GM12878 (cell line): ENCODE measurements around the gene RANBP9. TPM values are rescaled to one million over a fixed set of nuclear protein-coding genes. Genes with fewer than 3 reads are reported as not detected.

Experiments
- ATAC-seq: fragments of 200-7000 bp; cut with Tn5 transposase; 3 replicates; pipeline ENCODE4 v1.9.1; 2020; ENCODE audit warnings: mild to moderate bottlenecking, moderate library complexity
- BruUV-seq: library from RNA; stranded (reverse); fragments of 400-500 nt; replicated peaks from 2 replicates; lab custom pipeline; 2021; lab: Mats Ljungman, UMichigan
- CTCF ChIA-PET: fragments of 300-600 bp; sonication (Branson Sonifier 250); formaldehyde crosslinking; extraction: SDS; loops from one replicate; lab custom pipeline; 2021; ENCODE audit warnings: inconsistent platforms; lab: Yijun Ruan, JAX
- POLR2A ChIA-PET: fragments of 350-600 bp; formaldehyde crosslinking; extraction: SDS; loops from one replicate; lab custom pipeline; 2021; ENCODE audit warnings: inconsistent platforms; lab: Charles Lee
- RAD21 ChIA-PET: fragments of 300-600 bp; sonication (Branson Sonifier 250); formaldehyde crosslinking; loops from one replicate; lab custom pipeline; 2023; ENCODE audit warnings: antibody characterized with exemption; ENCODE audit not compliant: unreplicated experiment; lab: Charles Lee
- SMC1A ChIA-PET: fragments of 300-600 bp; sonication (Branson Sonifier 250); formaldehyde crosslinking; loops from one replicate; lab custom pipeline; 2023; ENCODE audit not compliant: unreplicated experiment, uncharacterized antibody; lab: Charles Lee
- DNase-seq: peaks from one replicate; pipeline ENCODE4 v3.0.0-alpha.2; 2011; ENCODE audit warnings: low read depth, low spot score
- FAIRE-seq: peaks from 3 replicates; lab custom pipeline; 2011; peaks lifted over from hg19 to GRCh38; lab: Jason Lieb, UNC
- H2AFZ ChIP-seq: 2 replicates; pipeline ENCODE4 v1.6.0; 2011; ENCODE audit warnings: low read depth, low read length, control low read depth; ENCODE audit not compliant: control insufficient read depth
- H3K27ac ChIP-seq: 2 replicates; pipeline ENCODE4 v1.5.1; 2011; ENCODE audit warnings: control low read depth; ENCODE audit not compliant: control insufficient read depth, insufficient read depth
- H3K27me3 ChIP-seq, 2 experiments: replicated peaks in 1 of 2; 2 replicates each; pipeline versions ENCODE4 v1.6.0 to v1.6.1; 2011; ENCODE audit warnings: low read length in 1 of 2; ENCODE audit not compliant: control insufficient read depth in 2 of 2, insufficient read depth in 2 of 2
- H3K36me3 ChIP-seq, 2 experiments: 2 replicates each; pipeline ENCODE4 v1.5.1; 2011; ENCODE audit warnings: low read length in 1 of 2; ENCODE audit not compliant: control insufficient read depth in 2 of 2, insufficient read depth in 2 of 2
- H3K4me1 ChIP-seq: 2 replicates; pipeline ENCODE4 v1.6.1; 2011; ENCODE audit warnings: mild to moderate bottlenecking, low read length, moderate library complexity, mixed read lengths; ENCODE audit not compliant: control insufficient read depth, insufficient read depth
- H3K4me2 ChIP-seq: 2 replicates; pipeline ENCODE4 v1.6.0; 2011; ENCODE audit warnings: control low read depth; ENCODE audit not compliant: control insufficient read depth, insufficient read depth
- H3K4me3 ChIP-seq: fragments of 200-600 bp; sonication (generic); 2 replicates; pipeline ENCODE4 v1.5.1; 2016
- H3K79me2 ChIP-seq: 2 replicates; pipeline ENCODE4 v1.6.0; 2011; ENCODE audit warnings: low read length; ENCODE audit not compliant: control insufficient read depth, insufficient read depth
- H3K9ac ChIP-seq: 2 replicates; pipeline ENCODE4 v1.8.0; 2011; ENCODE audit warnings: low read length, control low read depth, mixed read lengths; ENCODE audit not compliant: control insufficient read depth, insufficient read depth
- H3K9me3 ChIP-seq: replicated peaks from 3 replicates; pipeline ENCODE4 v1.5.1; 2011; ENCODE audit warnings: mild to moderate bottlenecking, low read length; ENCODE audit not compliant: control insufficient read depth, insufficient read depth
- H4K20me1 ChIP-seq: 2 replicates; pipeline ENCODE4 v1.6.0; 2011; ENCODE audit not compliant: control insufficient read depth, insufficient read depth
- BCL11A ChIP-seq: IDR thresholded peaks from 2 replicates; pipeline ENCODE4 v1.6.1; 2011; ENCODE audit warnings: low read depth, low read length
- CBFB ChIP-seq: IDR thresholded peaks from 2 replicates; pipeline ENCODE4 v1.6.1; 2016; ENCODE audit warnings: antibody characterized with exemption, low read depth
- CBX5 ChIP-seq: sonication (generic); IDR thresholded peaks from 2 replicates; pipeline ENCODE4 v1.6.1; 2016; ENCODE audit warnings: low read depth, moderate library complexity, mild to moderate bottlenecking, inconsistent platforms
- CEBPB ChIP-seq, 2 experiments: fragments of 150-350 bp in 1 of 2; IDR thresholded peaks; 2 replicates each; pipeline ENCODE4 v1.6.1; 2012 to 2014; ENCODE audit warnings: low read depth in 2 of 2, low read length in 2 of 2, borderline replicate concordance in 1 of 2, inconsistent platforms in 1 of 2
- E4F1 ChIP-seq: fragments of 450-650 bp; IDR thresholded peaks from 2 replicates; pipeline ENCODE4 v1.6.1; 2018; ENCODE audit warnings: borderline replicate concordance, mild to moderate bottlenecking; ENCODE audit not compliant: partially characterized antibody
- FOS ChIP-seq: IDR thresholded peaks from 3 replicates; pipeline ENCODE4 v1.6.1; 2011; ENCODE audit warnings: borderline replicate concordance; ENCODE audit not compliant: insufficient read length; ENCODE audit errors: extremely low read depth
- GATAD2B ChIP-seq: fragments of 450-650 bp; conservative IDR thresholded peaks from 2 replicates; pipeline ENCODE4 v1.6.1; 2017; ENCODE audit warnings: low read depth, mild to moderate bottlenecking, moderate library complexity
- HDGF ChIP-seq: fragments of 450-650 bp; IDR thresholded peaks from 2 replicates; pipeline ENCODE4 v1.6.1; 2016; ENCODE audit warnings: antibody characterized with exemption
- IKZF2 ChIP-seq, 2 experiments: fragments of 450-650 bp; IDR thresholded peaks; 2 replicates each; pipeline ENCODE4 v1.6.1; 2017; ENCODE audit warnings: mild to moderate bottlenecking in 2 of 2, moderate library complexity in 2 of 2
- IRF3 ChIP-seq: fragments of 450-650 bp; IDR thresholded peaks from 2 replicates; pipeline ENCODE4 v1.6.1; 2014; ENCODE audit warnings: mild to moderate bottlenecking
- JUNB ChIP-seq: IDR thresholded peaks from 2 replicates; pipeline ENCODE4 v1.6.1; 2016; ENCODE audit warnings: antibody characterized with exemption, mild to moderate bottlenecking
- NFXL1 ChIP-seq: fragments of 450-650 bp; IDR thresholded peaks from 2 replicates; pipeline ENCODE4 v1.6.1; 2017; ENCODE audit warnings: antibody characterized with exemption, mild to moderate bottlenecking, borderline replicate concordance
- NFYA ChIP-seq: IDR thresholded peaks from 2 replicates; pipeline ENCODE4 v1.6.1; 2011; ENCODE audit warnings: low read depth, mild to moderate bottlenecking, low read length, improper control_type of control experiment, borderline replicate concordance
- RELB ChIP-seq: fragments of 450-650 bp; IDR thresholded peaks from 2 replicates; pipeline ENCODE4 v1.6.1; 2017; ENCODE audit warnings: low read depth, mild to moderate bottlenecking, moderate library complexity
- SUZ12 ChIP-seq: fragments of 200-600 bp; sonication (generic); IDR thresholded peaks from one replicate; pipeline ENCODE4 v1.6.1; 2018; ENCODE audit warnings: antibody characterized with exemption, mild to moderate bottlenecking; ENCODE audit not compliant: unreplicated experiment
- WGBS: methylation state at CpG from one replicate; pipeline ENCODE4 v1.1.6; 2016; ENCODE audit warnings: low lambda C conversion rate; ENCODE audit not compliant: insufficient replicate concordance, insufficient coverage; ENCODE audit errors: missing lambda C conversion rate; 5-methylcytosine and 5-hydroxymethylcytosine counted together
- in situ Hi-C: fragments of 300-500 bp; cut with MboI; formaldehyde crosslinking; loops from 9 replicates; pipeline ENCODE4 v1.14.3; 2018; ENCODE audit warnings: mixed read lengths
- intact Hi-C: fragments of 100-400 bp; cut with micrococcal nuclease; formaldehyde crosslinking; loops from one replicate; pipeline ENCODE4 v1.14.2; 2022; ENCODE audit not compliant: unreplicated experiment
- polyA plus RNA-seq, 11 experiments: library from polyadenylated mRNA; depleted of rRNA in 4 of 11; unstranded in 6 of 11; stranded (reverse) in 5 of 11; fragments of >200 nt; fragmentation: Nextera tagmentation in 4 of 11; fragmentation: Illumina TruSeq in 1 of 11; extraction: Ambion mirVana in 4 of 11; extraction: Trizol in 1 of 11; gene quantifications; 1 replicate in 1 of 11; 2 replicates in 10 of 11; pipeline versions ENCODE4 v1.2.1 to v1.2.3, GENCODE V29; 2011 to 2016; ENCODE audit warnings: inconsistent platforms in 2 of 11, missing spikeins in 2 of 11, low read depth in 1 of 11
- total RNA-seq, 4 experiments: library from RNA; depleted of rRNA in 3 of 4; stranded (reverse); fragments of >200 nt in 3 of 4; fragmentation: Illumina TruSeq in 1 of 4; extraction: Trizol in 1 of 4; gene quantifications; 2 replicates each; pipeline versions ENCODE4 v1.2.1 to v1.2.3, GENCODE V29; 2013 to 2021

Gene RANBP9
- total and polyA plus RNA-seq, 10 of the 15 experiments (the other 5 are each of a cell fraction or from before 2014, with no cell fraction given): 3.7 to 43.1 (median 16.2) TPM

- TF ChIP-seq JUNB: no peak
- TF ChIP-seq IRF3: no peak
- no peak for TF ChIP-seq E4F1
- TF ChIP-seq SUZ12: no peak
- no peak for TF ChIP-seq NFYA
- TF ChIP-seq BCL11A: no peak
- no peak for TF ChIP-seq CBFB
Observed at GRCh38 chr6:13678255-13678983, 33.2 kb downstream of the RANBP9 start (continued).

- Histone ChIP-seq H3K27ac (no peak overlapping the region), H4K20me1 (no peaks in the 10 kb centered on the region), H3K9me3 (peaks cover 2% of the 10 kb centered on the region; the same call in 2 of the 3 replicates), H3K9ac (no peak overlapping the region), H3K4me3 (no peak overlapping the region), H3K79me2 (peaks cover 54% of the 10 kb centered on the region), H3K4me2 (no peak overlapping the region), H3K27me3 (no peaks in the 10 kb centered on the region), H3K36me3 (peaks cover 0 to 1% of the 10 kb centered on the region in 2 experiments; a peak in 2 of 4 replicates), H3K4me1 (peaks cover 12% of the 10 kb centered on the region), H2AFZ (no peak overlapping the region)
- SMC1A ChIA-PET: interaction anchor here (0.8 to 2.4 kb wide), 4 partner anchors 10 to 389 kb away, joined by 3 to 7 read pairs (median 4); no protein-coding TSS in a partner anchor
- RAD21 ChIA-PET: no interaction called here
- no TSS peak for BruUV-seq
- ATAC-seq: no peak
- DNase-seq: no peak
- POLR2A ChIA-PET: interaction anchor here (1.0 kb wide), 1 partner anchor 16 kb away, joined by 3 read pairs; no protein-coding TSS in a partner anchor
- CTCF ChIA-PET: interaction anchor here (1.2 kb wide), 1 partner anchor 18 kb away, joined by 3 read pairs; no protein-coding TSS in a partner anchor
- intact Hi-C loops: no loop called here
- FAIRE-seq: no peak
- WGBS: 95% methylated on average over 3 of the region's 3 CpGs
- in situ Hi-C loops: no loop called here
- TF ChIP-seq RELB (no peak), HDGF (no peak), IKZF2 (IDR thresholded peaks at IDR 0.05) (no peak), CBX5 (no peak), NFXL1 (no peak), GATAD2B (no peak), CEBPB (IDR thresholded peaks at IDR 0.05; ENCODE audit: borderline replicate concordance in 1 of 2, low read depth in 2 of 2, low read length in 2 of 2) (no peak), FOS (no peak)
Observed at GRCh38 chr6:13677878-13678254, 33.8 kb downstream of the RANBP9 start.
